Lower leg skin (tissue), 3 donors: ENCODE results near the gene CRIP3.

ENCODE experiments used
- POLR2A ChIP-seq, 2 donors: fragments of 450-650 bp; IDR thresholded peaks; one replicate each; pipeline ENCODE4 v1.6.1; 2016 to 2017; ENCODE audit warnings: antibody characterized with exemption in 2 of 2, mild to moderate bottlenecking in 1 of 2, moderate library complexity in 1 of 2
- TF ChIP-seq, protein P1 (sequence below), 3 donors: fragments of 450-650 bp; IDR thresholded peaks; one replicate each; pipeline ENCODE4 v1.5.1; 2016; ENCODE audit warnings: antibody characterized with exemption in 3 of 3, mild to moderate bottlenecking in 3 of 3, moderate library complexity in 2 of 3

GRCh38 chr6:43282636-43283513 is 25.8 kb downstream of the CRIP3 start:
- TF ChIP-seq, protein P1, sequence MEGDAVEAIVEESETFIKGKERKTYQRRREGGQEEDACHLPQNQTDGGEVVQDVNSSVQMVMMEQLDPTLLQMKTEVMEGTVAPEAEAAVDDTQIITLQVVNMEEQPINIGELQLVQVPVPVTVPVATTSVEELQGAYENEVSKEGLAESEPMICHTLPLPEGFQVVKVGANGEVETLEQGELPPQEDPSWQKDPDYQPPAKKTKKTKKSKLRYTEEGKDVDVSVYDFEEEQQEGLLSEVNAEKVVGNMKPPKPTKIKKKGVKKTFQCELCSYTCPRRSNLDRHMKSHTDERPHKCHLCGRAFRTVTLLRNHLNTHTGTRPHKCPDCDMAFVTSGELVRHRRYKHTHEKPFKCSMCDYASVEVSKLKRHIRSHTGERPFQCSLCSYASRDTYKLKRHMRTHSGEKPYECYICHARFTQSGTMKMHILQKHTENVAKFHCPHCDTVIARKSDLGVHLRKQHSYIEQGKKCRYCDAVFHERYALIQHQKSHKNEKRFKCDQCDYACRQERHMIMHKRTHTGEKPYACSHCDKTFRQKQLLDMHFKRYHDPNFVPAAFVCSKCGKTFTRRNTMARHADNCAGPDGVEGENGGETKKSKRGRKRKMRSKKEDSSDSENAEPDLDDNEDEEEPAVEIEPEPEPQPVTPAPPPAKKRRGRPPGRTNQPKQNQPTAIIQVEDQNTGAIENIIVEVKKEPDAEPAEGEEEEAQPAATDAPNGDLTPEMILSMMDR (IDR thresholded peaks at IDR 0.05) = no peak
- TF ChIP-seq POLR2A (IDR thresholded peaks at IDR 0.05) = no peak
